Measurements from ENCODE around the gene DCAKD. TPM values are rescaled to one million over a fixed set of nuclear protein-coding genes. Genes with fewer than 3 reads are reported as not detected.

Gene DCAKD
- total RNA-seq, 4 donors from 2014 or later: 9.4 to 144 (median 27.4) TPM

DNA sequence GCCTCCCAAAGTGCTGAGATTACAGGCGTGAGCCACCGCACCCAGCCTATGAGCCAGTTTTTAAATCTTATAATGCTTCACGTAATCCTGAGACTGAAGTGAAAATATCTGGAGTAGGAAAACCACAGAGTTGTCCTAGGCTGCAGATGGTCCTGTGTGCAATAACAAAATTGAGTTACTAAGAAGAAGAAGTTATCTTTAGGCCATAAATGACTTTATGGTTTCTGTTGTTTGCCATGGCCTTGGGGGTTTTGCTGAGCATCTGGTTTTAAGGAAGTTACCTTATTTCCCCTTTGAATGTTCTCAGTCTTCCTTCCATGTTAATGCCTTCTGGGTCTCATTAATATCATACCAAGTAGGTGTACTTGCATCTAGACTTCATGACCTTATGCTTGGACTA, 26.2 kb upstream of the DCAKD start:
- Histone ChIP-seq H3K4me3 (no peak overlapping the region), H3K4me1 (peaks cover 4 to 29% (median 9%) of the 10 kb centered on the region in 4 donors), H3K36me3 (peaks cover 0 to 10% (median 4%) of the 10 kb centered on the region in 4 donors), H3K27ac (peak overlapping the region in 2 of 4 donors; percentile 16 to 23), H3K27me3 (no peaks in the 10 kb centered on the region), H3K9me3 (no peaks in the 10 kb centered on the region)
- in situ Hi-C loops (cut with MboI; ENCODE audit: low pct_ligation_motif_present in 1 of 4, low pct_unique_long_range_greater_than_20kb in 1 of 4, low sequenced_read_pairs in 3 of 4) (no loop called here), intact Hi-C loops (cut with DNase I; ENCODE audit: low total_unique reads) (no loop called here)
- TF ChIP-seq EP300 (IDR thresholded peaks at IDR 0.05; ENCODE audit: low read depth) (no peak), POLR2A (IDR thresholded peaks at IDR 0.05) (no peak), POLR2AphosphoS5 (IDR thresholded peaks at IDR 0.05) (no peak)
- TF ChIP-seq, protein P1, sequence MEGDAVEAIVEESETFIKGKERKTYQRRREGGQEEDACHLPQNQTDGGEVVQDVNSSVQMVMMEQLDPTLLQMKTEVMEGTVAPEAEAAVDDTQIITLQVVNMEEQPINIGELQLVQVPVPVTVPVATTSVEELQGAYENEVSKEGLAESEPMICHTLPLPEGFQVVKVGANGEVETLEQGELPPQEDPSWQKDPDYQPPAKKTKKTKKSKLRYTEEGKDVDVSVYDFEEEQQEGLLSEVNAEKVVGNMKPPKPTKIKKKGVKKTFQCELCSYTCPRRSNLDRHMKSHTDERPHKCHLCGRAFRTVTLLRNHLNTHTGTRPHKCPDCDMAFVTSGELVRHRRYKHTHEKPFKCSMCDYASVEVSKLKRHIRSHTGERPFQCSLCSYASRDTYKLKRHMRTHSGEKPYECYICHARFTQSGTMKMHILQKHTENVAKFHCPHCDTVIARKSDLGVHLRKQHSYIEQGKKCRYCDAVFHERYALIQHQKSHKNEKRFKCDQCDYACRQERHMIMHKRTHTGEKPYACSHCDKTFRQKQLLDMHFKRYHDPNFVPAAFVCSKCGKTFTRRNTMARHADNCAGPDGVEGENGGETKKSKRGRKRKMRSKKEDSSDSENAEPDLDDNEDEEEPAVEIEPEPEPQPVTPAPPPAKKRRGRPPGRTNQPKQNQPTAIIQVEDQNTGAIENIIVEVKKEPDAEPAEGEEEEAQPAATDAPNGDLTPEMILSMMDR (IDR thresholded peaks at IDR 0.05): no peak
- 67 to 72% methylated on average over 1 to 3 of the region's 3 CpGs for WGBS, 2 donors (ENCODE audit: low coverage in 1 of 2)
- DNase-seq: no peak

DNA sequence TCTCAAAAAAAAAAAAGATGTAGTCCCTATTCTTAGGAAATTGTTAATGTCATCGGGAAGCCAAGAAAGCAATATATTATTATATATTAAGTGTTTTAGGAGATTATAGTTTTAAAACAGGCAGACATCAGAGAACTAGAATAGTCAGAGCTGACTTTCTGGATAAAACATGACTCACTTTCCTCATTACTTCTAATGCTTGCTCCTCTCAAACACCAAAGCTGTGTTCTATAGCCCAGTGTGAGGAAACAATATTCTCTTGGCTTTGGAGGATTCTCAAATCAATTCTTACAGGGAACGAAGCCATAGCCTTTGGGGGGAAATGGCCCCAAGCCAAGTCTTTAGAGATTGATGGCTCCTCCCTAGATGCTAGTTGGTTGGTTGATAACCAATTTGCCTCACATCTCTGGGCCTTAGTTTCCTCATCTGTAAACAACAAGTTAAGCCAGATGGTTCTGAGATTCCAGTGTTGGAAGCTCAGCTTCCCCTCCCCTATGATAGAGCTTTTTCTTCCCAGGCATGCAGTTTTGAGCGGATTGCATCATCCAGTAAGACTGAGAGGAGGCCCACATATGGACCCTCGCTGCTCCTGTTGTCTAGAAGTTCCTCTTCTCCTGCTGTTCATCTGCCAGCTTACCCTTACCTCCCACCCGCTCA, 22.1 kb upstream of the DCAKD start:
- peaks cover 0 to 9% (median 4%) of the 10 kb centered on the region in 4 donors for H3K36me3 ChIP-seq
- peak overlapping the region; percentile 53 to 76 (median 60) for H3K27ac ChIP-seq
- WGBS, 2 donors (ENCODE audit: low coverage in 1 of 2): 66 to 84% methylated on average over 5 of the region's 5 CpGs
- TF ChIP-seq POLR2AphosphoS5 (IDR thresholded peaks at IDR 0.05) (peak in 1 of 3 donors; percentile 50), POLR2A (IDR thresholded peaks at IDR 0.05) (no peak)
- H3K4me1 ChIP-seq: peaks cover 4 to 29% (median 9%) of the 10 kb centered on the region in 4 donors
- intact Hi-C loops (cut with DNase I; ENCODE audit: low total_unique reads) (no loop called here), in situ Hi-C loops (cut with MboI; ENCODE audit: low pct_ligation_motif_present in 1 of 4, low pct_unique_long_range_greater_than_20kb in 1 of 4, low sequenced_read_pairs in 3 of 4) (no loop called here)
- H3K4me3 ChIP-seq: no peak overlapping the region
- no peaks in the 10 kb centered on the region for H3K27me3 ChIP-seq
- DNase-seq: peak; percentile 25
- H3K9me3 ChIP-seq: no peaks in the 10 kb centered on the region

DNA sequence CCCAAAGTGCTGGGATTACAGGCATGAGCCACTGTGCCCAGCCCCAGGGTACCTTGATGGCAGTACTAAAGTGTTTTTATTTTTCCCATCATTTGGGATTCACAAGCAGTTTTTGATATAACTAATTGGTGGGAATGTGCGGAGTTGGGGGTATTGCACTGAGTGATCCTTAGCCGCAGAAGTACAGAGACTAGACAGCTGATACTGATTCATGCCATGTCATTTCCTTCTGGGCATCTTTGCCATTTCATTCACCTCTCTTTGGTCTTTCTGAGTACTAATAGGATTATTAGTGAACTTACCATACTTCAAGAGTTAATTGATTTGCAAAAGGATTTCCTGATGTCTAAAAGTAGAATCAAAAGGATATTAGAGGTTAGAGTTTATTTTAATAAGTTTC, 19.4 kb upstream of the DCAKD start:
- DNase-seq: no peak
- Histone ChIP-seq H3K36me3 (peaks cover 0 to 9% (median 4%) of the 10 kb centered on the region in 4 donors), H3K27me3 (no peaks in the 10 kb centered on the region), H3K9me3 (no peaks in the 10 kb centered on the region), H3K4me1 (peaks cover 0 to 38% (median 8%) of the 10 kb centered on the region in 4 donors), H3K27ac (no peak overlapping the region), H3K4me3 (no peak overlapping the region)
- 92 to 96% methylated on average over 2 of the region's 2 CpGs for WGBS, 2 donors (ENCODE audit: low coverage in 1 of 2)
- TF ChIP-seq, protein P1 (IDR thresholded peaks at IDR 0.05): no peak
- TF ChIP-seq POLR2A (IDR thresholded peaks at IDR 0.05): no peak
- no peak for TF ChIP-seq EP300 (IDR thresholded peaks at IDR 0.05; ENCODE audit: low read depth)
- no peak for TF ChIP-seq POLR2AphosphoS5 (IDR thresholded peaks at IDR 0.05)
- in situ Hi-C loops (cut with MboI; ENCODE audit: low pct_ligation_motif_present in 1 of 4, low pct_unique_long_range_greater_than_20kb in 1 of 4, low sequenced_read_pairs in 3 of 4) (no loop called here), intact Hi-C loops (cut with DNase I; ENCODE audit: low total_unique reads) (no loop called here)

DNA sequence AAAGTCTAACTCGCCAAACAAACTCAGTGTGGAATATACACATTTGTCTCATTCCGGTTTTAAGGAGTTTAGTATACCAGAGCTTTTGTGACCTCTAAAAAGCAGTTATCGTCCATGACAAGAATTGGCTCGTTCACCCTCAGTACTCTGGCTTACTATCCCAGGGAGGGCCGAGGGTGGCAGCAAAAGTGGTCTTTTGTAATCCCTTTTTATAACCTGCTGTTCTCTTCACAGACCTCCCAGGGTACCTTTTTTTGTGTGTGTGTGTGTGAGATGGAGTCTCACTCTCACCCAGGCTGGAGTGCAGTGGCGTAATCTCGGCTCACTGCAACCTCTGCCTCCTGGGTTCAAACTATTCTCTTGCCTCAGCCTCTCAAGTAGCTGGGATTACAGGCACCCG, 18.6 kb upstream of the DCAKD start:
- peaks cover 0 to 43% (median 10%) of the 10 kb centered on the region in 4 donors for H3K4me1 ChIP-seq
- no peak overlapping the region for H3K4me3 ChIP-seq
- in situ Hi-C loops (cut with MboI; ENCODE audit: low pct_ligation_motif_present in 1 of 4, low pct_unique_long_range_greater_than_20kb in 1 of 4, low sequenced_read_pairs in 3 of 4) (no loop called here), intact Hi-C loops (cut with DNase I; ENCODE audit: low total_unique reads) (no loop called here)
- TF ChIP-seq POLR2A (IDR thresholded peaks at IDR 0.05) (no peak), EP300 (IDR thresholded peaks at IDR 0.05; ENCODE audit: low read depth) (no peak), POLR2AphosphoS5 (IDR thresholded peaks at IDR 0.05) (no peak)
- TF ChIP-seq, protein P1 (IDR thresholded peaks at IDR 0.05): no peak
- H3K27me3 ChIP-seq: no peaks in the 10 kb centered on the region
- no peaks in the 10 kb centered on the region for H3K9me3 ChIP-seq
- no peak overlapping the region for H3K27ac ChIP-seq
- WGBS, 2 donors (ENCODE audit: low coverage in 1 of 2): 86 to 97% methylated on average over 7 to 8 of the region's 8 CpGs
- H3K36me3 ChIP-seq: peaks cover 0 to 9% (median 4%) of the 10 kb centered on the region in 4 donors
- DNase-seq: no peak
